Activated naive CD8-positive, alpha-beta T cell treated with anti-CD3 and anti-CD28 coated beads, Interleukin-2, amount 10 ng/mL, durations not matched to agents 7 days and 5 days (primary cell): ENCODE data around the gene POC1A. TPM values are rescaled to one million over a fixed set of nuclear protein-coding genes. Genes with fewer than 3 reads are reported as not detected.

Source experiments
- ATAC-seq: fragments of 150-1000 bp; cut with Tn5 transposase; one replicate; pipeline ENCODE4 v1.10.0; 2021; ENCODE audit warnings: low read depth, moderate library complexity
- POLR2A ChIA-PET: fragments of 350-600 bp; sonication (Branson Sonifier 250); formaldehyde crosslinking; loops from one replicate; lab custom pipeline; 2021; ENCODE audit warnings: antibody characterized with exemption; lab: Charles Lee
- DNase-seq: peaks from one replicate; pipeline ENCODE4 v3.0.0; 2021
- H3K27ac Mint-ChIP-seq: one replicate; pipeline ENCODE4 v1.8.0; 2022; ENCODE audit warnings: mild to moderate bottlenecking, mixed read lengths
- H3K27me3 Mint-ChIP-seq: one replicate; pipeline ENCODE4 v1.8.0; 2022; ENCODE audit warnings: mild to moderate bottlenecking, moderate library complexity, mixed read lengths
- H3K36me3 Mint-ChIP-seq: one replicate; pipeline ENCODE4 v1.8.0; 2021; ENCODE audit warnings: mild to moderate bottlenecking, mixed read lengths
- H3K4me1 Mint-ChIP-seq: one replicate; pipeline ENCODE4 v1.8.0; 2021; ENCODE audit warnings: mixed read lengths
- H3K4me3 Mint-ChIP-seq: one replicate; pipeline ENCODE4 v1.8.0; 2022; ENCODE audit warnings: mild to moderate bottlenecking, moderate library complexity, mixed read lengths
- H3K9me3 Mint-ChIP-seq: one replicate; pipeline ENCODE4 v1.8.0; 2021; ENCODE audit warnings: mixed read lengths
- total RNA-seq, 2 experiments: library from RNA; stranded (reverse); gene quantifications; one replicate each; pipeline ENCODE4 v1.2.3, GENCODE V29; 2021

The POC1A gene
- total RNA-seq, 2 experiments from 2014 or later: 20.8 to 22.4 TPM

- Mint-ChIP-seq H3K27me3 (no peaks in the 10 kb centered on the region), H3K9me3 (no peaks in the 10 kb centered on the region), H3K4me3 (peak overlapping the region; percentile 31), H3K4me1 (peaks cover 30% of the 10 kb centered on the region), H3K36me3 (peaks cover 2% of the 10 kb centered on the region), H3K27ac (peak overlapping the region; percentile 73)
- peak; percentile 31 for ATAC-seq
- POLR2A ChIA-PET: interaction anchor here (0.9 to 1.6 kb wide), 3 partner anchors 10 to 86 kb away, joined by 4 to 5 read pairs (median 4); no protein-coding TSS in a partner anchor
- DNase-seq: no peak
These were observed 67.1 kb downstream of the POC1A start for GRCh38 chr3:52086976-52087663.

GRCh38 chr3:52086461-52086860, 67.8 kb downstream of the POC1A start:
- H3K4me1 Mint-ChIP-seq: peaks cover 32% of the 10 kb centered on the region
- peak overlapping the region; percentile 76 for H3K27ac Mint-ChIP-seq
- DNase-seq (no peak), ATAC-seq (peak; percentile 22)
- H3K9me3 Mint-ChIP-seq: no peaks in the 10 kb centered on the region
- no peaks in the 10 kb centered on the region for H3K27me3 Mint-ChIP-seq
- POLR2A ChIA-PET: interaction anchor here (0.8 to 1.6 kb wide), 5 partner anchors 9 to 68 kb away, joined by 4 to 6 read pairs (median 5); partner anchors contain the start of genes DUSP7 and POC1A
- peak overlapping the region; percentile 15 for H3K4me3 Mint-ChIP-seq
- peaks cover 3% of the 10 kb centered on the region for H3K36me3 Mint-ChIP-seq

GRCh38 chr3:52085681-52086282, 68.4 kb downstream of the POC1A start:
- POLR2A ChIA-PET: interaction anchor here (0.8 to 1.6 kb wide), 4 partner anchors 8 to 69 kb away, joined by 4 to 6 read pairs (median 5); partner anchors contain the start of genes DUSP7 and POC1A
- H3K4me3 Mint-ChIP-seq: peak overlapping the region; percentile 55
- peak; percentile 46 for DNase-seq
- H3K4me1 Mint-ChIP-seq: peaks cover 32% of the 10 kb centered on the region
- peaks cover 3% of the 10 kb centered on the region for H3K36me3 Mint-ChIP-seq
- peak; percentile 23 for ATAC-seq
- H3K9me3 Mint-ChIP-seq: no peaks in the 10 kb centered on the region
- H3K27me3 Mint-ChIP-seq: no peaks in the 10 kb centered on the region
- peak overlapping the region; percentile 76 for H3K27ac Mint-ChIP-seq

- Mint-ChIP-seq H3K4me3 (peak overlapping the region; percentile 10), H3K9me3 (no peaks in the 10 kb centered on the region), H3K27ac (peak overlapping the region; percentile 76), H3K27me3 (no peaks in the 10 kb centered on the region), H3K4me1 (peaks cover 32% of the 10 kb centered on the region), H3K36me3 (peaks cover 3% of the 10 kb centered on the region)
- ATAC-seq (no peak), DNase-seq (no peak)
- POLR2A ChIA-PET: interaction anchor here (0.9 to 1.6 kb wide), 4 partner anchors 8 to 70 kb away, joined by 4 to 5 read pairs (median 4); partner anchors contain the start of genes DUSP7 and POC1A
These were observed 69.1 kb downstream of the POC1A start for GRCh38 chr3:52084954-52085680.

GRCh38 chr3:52084216-52084945, 69.8 kb downstream of the POC1A start:
- Mint-ChIP-seq H3K27me3 (no peaks in the 10 kb centered on the region), H3K4me1 (peaks cover 32% of the 10 kb centered on the region), H3K9me3 (no peaks in the 10 kb centered on the region), H3K27ac (no peak overlapping the region), H3K36me3 (peaks cover 3% of the 10 kb centered on the region), H3K4me3 (no peak overlapping the region)
- no peak for ATAC-seq
- no peak for DNase-seq
- POLR2A ChIA-PET: interaction anchor here (0.9 kb wide), 1 partner anchor 28 kb away, joined by 4 read pairs; the partner anchor contains the start of gene DUSP7

- POLR2A ChIA-PET: no interaction called here
- Mint-ChIP-seq H3K36me3 (peaks cover 3% of the 10 kb centered on the region), H3K27me3 (no peaks in the 10 kb centered on the region), H3K4me3 (no peak overlapping the region), H3K27ac (no peak overlapping the region), H3K4me1 (peaks cover 30% of the 10 kb centered on the region), H3K9me3 (no peaks in the 10 kb centered on the region)
- DNase-seq (no peak), ATAC-seq (no peak)
These were observed 70.6 kb downstream of the POC1A start for GRCh38 chr3:52083556-52084087.

GRCh38 chr3:52082951-52083350, 71.3 kb downstream of the POC1A start:
- Mint-ChIP-seq H3K27ac (no peak overlapping the region), H3K4me3 (no peak overlapping the region), H3K9me3 (no peaks in the 10 kb centered on the region), H3K27me3 (no peaks in the 10 kb centered on the region), H3K36me3 (peaks cover 3% of the 10 kb centered on the region), H3K4me1 (peaks cover 28% of the 10 kb centered on the region)
- ATAC-seq (no peak), DNase-seq (no peak)
- POLR2A ChIA-PET: no interaction called here

GRCh38 chr3:52080830-52081719, 73.1 kb downstream of the POC1A start:
- no peak overlapping the region for H3K4me3 Mint-ChIP-seq
- no peaks in the 10 kb centered on the region for H3K9me3 Mint-ChIP-seq
- no peak for ATAC-seq

GRCh38 chr3:52079958-52080357, 74.3 kb downstream of the POC1A start:
- Mint-ChIP-seq H3K9me3 (no peaks in the 10 kb centered on the region), H3K36me3 (peaks cover 1% of the 10 kb centered on the region), H3K4me1 (peaks cover 2% of the 10 kb centered on the region), H3K27me3 (no peaks in the 10 kb centered on the region), H3K4me3 (no peak overlapping the region), H3K27ac (no peak overlapping the region)
- ATAC-seq (no peak), DNase-seq (no peak)
- POLR2A ChIA-PET: no interaction called here

More at GRCh38 chr3:52080830-52081719, 73.1 kb downstream of the POC1A start:
- POLR2A ChIA-PET: no interaction called here
- H3K36me3 Mint-ChIP-seq: peaks cover 1% of the 10 kb centered on the region
- H3K27ac Mint-ChIP-seq: no peak overlapping the region
- no peak for DNase-seq
- H3K4me1 Mint-ChIP-seq: peaks cover 9% of the 10 kb centered on the region
- no peaks in the 10 kb centered on the region for H3K27me3 Mint-ChIP-seq

GRCh38 chr3:52078781-52079560, 75.3 kb downstream of the POC1A start:
- no peaks in the 10 kb centered on the region for H3K9me3 Mint-ChIP-seq
- H3K4me3 Mint-ChIP-seq: no peak overlapping the region
- peaks cover 1% of the 10 kb centered on the region for H3K36me3 Mint-ChIP-seq
- DNase-seq (no peak), ATAC-seq (no peak)
- no peaks in the 10 kb centered on the region for H3K27me3 Mint-ChIP-seq
- POLR2A ChIA-PET: no interaction called here
- no peak overlapping the region for H3K27ac Mint-ChIP-seq
- peaks cover 2% of the 10 kb centered on the region for H3K4me1 Mint-ChIP-seq

GRCh38 chr3:52077925-52078324, 76.3 kb downstream of the POC1A start:
- no peak overlapping the region for H3K4me3 Mint-ChIP-seq
- H3K27ac Mint-ChIP-seq: no peak overlapping the region
- DNase-seq (no peak), ATAC-seq (no peak)
- H3K27me3 Mint-ChIP-seq: no peaks in the 10 kb centered on the region
- no peaks in the 10 kb centered on the region for H3K9me3 Mint-ChIP-seq
- POLR2A ChIA-PET: interaction anchor here (1.3 kb wide), 1 partner anchor 8 kb away, joined by 5 read pairs; no protein-coding TSS in a partner anchor
- peaks cover 1% of the 10 kb centered on the region for H3K36me3 Mint-ChIP-seq
- peaks cover 2% of the 10 kb centered on the region for H3K4me1 Mint-ChIP-seq
